Measurements from ENCODE around the gene YIPF2.
"Not testable (repeated sequence)": the region's sequence is repeated elsewhere in the genome, so short reads cannot be mapped to it uniquely, and the experiment has no call there.

Gene YIPF2

DNA sequence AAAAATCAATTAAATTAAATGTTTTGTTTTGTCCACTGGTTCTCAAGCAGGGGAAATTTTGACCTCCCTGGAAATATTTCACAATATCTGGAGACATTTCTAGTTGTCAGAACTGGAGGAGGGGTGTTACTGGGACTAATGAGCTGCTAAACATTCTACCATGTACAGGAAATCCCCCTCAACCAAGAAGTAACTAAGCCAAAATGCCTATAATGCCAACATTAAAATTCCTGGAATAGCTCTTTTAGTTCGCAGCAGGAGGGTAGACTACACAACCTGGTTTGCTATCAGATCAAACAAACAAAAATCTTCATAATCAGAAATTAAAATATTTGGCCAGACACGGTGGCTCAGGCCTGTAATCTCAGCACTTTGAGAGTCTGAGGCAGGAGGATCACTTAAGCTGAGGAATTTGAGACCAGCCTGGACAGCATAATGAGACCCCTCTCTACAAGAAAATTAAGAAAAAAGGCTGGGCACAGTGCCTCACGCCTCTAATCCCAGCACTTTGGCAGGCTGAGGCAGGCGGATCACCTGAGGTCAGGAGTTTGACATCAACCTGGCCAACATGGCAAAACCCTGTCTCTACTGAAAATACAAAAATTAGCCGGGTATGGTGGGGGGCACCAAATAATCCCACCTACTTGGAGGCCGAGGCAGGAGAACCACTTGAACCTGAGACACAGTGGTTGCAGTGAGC is 18.7 kb upstream of the YIPF2 start:
- TF ChIP-seq, protein P1, sequence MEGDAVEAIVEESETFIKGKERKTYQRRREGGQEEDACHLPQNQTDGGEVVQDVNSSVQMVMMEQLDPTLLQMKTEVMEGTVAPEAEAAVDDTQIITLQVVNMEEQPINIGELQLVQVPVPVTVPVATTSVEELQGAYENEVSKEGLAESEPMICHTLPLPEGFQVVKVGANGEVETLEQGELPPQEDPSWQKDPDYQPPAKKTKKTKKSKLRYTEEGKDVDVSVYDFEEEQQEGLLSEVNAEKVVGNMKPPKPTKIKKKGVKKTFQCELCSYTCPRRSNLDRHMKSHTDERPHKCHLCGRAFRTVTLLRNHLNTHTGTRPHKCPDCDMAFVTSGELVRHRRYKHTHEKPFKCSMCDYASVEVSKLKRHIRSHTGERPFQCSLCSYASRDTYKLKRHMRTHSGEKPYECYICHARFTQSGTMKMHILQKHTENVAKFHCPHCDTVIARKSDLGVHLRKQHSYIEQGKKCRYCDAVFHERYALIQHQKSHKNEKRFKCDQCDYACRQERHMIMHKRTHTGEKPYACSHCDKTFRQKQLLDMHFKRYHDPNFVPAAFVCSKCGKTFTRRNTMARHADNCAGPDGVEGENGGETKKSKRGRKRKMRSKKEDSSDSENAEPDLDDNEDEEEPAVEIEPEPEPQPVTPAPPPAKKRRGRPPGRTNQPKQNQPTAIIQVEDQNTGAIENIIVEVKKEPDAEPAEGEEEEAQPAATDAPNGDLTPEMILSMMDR (IDR thresholded peaks at IDR 0.05; ENCODE audit: borderline replicate concordance, extremely low read depth, low read length, poor library complexity, severe bottlenecking), result no peak
- TF ChIP-seq EZH2 (IDR thresholded peaks at IDR 0.05; ENCODE audit: borderline replicate concordance, low read depth, low read length, severe bottlenecking), result no peak
- Histone ChIP-seq H3K36me3 (ENCODE audit: insufficient read depth, low read length) (no peaks in the 10 kb centered on the region), H3K9ac (ENCODE audit: low read depth, low read length) (no peak overlapping the region), H3K27ac (ENCODE audit: low read length) (no peak overlapping the region), H3K9me3 (ENCODE audit: insufficient read depth, low read length, severe bottlenecking) (no peaks in the 10 kb centered on the region), H3K27me3 (ENCODE audit: insufficient read depth, low read length, poor library complexity) (no peaks in the 10 kb centered on the region), H3K4me2 (ENCODE audit: insufficient read depth, low read length) (no peak overlapping the region), H3K79me2 (ENCODE audit: insufficient read depth, low read length) (no peaks in the 10 kb centered on the region), H2AFZ (ENCODE audit: low read depth, low read length) (no peak overlapping the region), H3K4me3 (ENCODE audit: low read depth in 1 of 2, low read length in 2 of 2) (no peak overlapping the region), H3K4me1 (ENCODE audit: insufficient read depth, low read length) (no peaks in the 10 kb centered on the region), H4K20me1 (ENCODE audit: insufficient read depth, low read length) (no peaks in the 10 kb centered on the region)
- DNase-seq (no peak), ATAC-seq (ENCODE audit: insufficient read depth, low read depth) (no peak)

- Histone ChIP-seq H3K4me2 (ENCODE audit: insufficient read depth, low read length) (no peak overlapping the region), H2AFZ (ENCODE audit: low read depth, low read length) (no peak overlapping the region), H3K79me2 (ENCODE audit: insufficient read depth, low read length) (no peaks in the 10 kb centered on the region), H3K27me3 (ENCODE audit: insufficient read depth, low read length, poor library complexity) (no peaks in the 10 kb centered on the region), H3K4me3 (ENCODE audit: low read depth in 1 of 2, low read length in 2 of 2) (no peak overlapping the region), H3K9me3 (ENCODE audit: insufficient read depth, low read length, severe bottlenecking) (no peaks in the 10 kb centered on the region), H3K9ac (ENCODE audit: low read depth, low read length) (no peak overlapping the region), H4K20me1 (ENCODE audit: insufficient read depth, low read length) (no peaks in the 10 kb centered on the region), H3K27ac (ENCODE audit: low read length) (no peak overlapping the region), H3K36me3 (ENCODE audit: insufficient read depth, low read length) (no peaks in the 10 kb centered on the region), H3K4me1 (ENCODE audit: insufficient read depth, low read length) (no peaks in the 10 kb centered on the region)
- TF ChIP-seq, protein P1 (IDR thresholded peaks at IDR 0.05; ENCODE audit: borderline replicate concordance, extremely low read depth, low read length, poor library complexity, severe bottlenecking), result no peak
- TF ChIP-seq EZH2 (IDR thresholded peaks at IDR 0.05; ENCODE audit: borderline replicate concordance, low read depth, low read length, severe bottlenecking), result no peak
- DNase-seq (no peak), ATAC-seq (ENCODE audit: insufficient read depth, low read depth) (no peak)
Observed at GRCh38 chr19:10945264-10945663, 16.8 kb upstream of the YIPF2 start.

DNA sequence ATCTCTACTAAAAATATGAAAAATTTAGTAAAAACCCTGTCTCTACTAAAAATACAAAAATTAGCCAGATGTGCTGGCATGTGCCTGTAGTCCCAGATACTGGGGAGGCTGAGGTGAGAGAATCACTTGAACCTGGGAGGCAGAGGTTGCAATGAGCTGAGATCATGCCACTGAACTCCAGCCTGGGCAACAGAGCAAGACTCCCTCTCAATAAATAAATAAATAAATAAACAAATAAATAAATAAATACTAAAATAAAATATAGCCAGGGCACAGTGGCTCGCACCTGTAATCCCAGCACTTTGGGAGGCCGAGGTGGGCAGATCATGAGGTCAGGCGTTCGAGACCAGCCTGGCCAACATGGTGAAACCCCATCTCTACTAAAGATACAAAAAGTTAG is 15.0 kb upstream of the YIPF2 start:
- not testable (repeated sequence) for H3K9me3 ChIP-seq (ENCODE audit: insufficient read depth, low read length, severe bottlenecking); H3K36me3 ChIP-seq (ENCODE audit: insufficient read depth, low read length); H3K9ac ChIP-seq (ENCODE audit: low read depth, low read length); ATAC-seq (ENCODE audit: insufficient read depth, low read depth); H3K27me3 ChIP-seq (ENCODE audit: insufficient read depth, low read length, poor library complexity); H2AFZ ChIP-seq (ENCODE audit: low read depth, low read length); H4K20me1 ChIP-seq (ENCODE audit: insufficient read depth, low read length); H3K4me3 ChIP-seq (ENCODE audit: low read depth in 1 of 2, low read length in 2 of 2); H3K79me2 ChIP-seq (ENCODE audit: insufficient read depth, low read length); DNase-seq; H3K4me1 ChIP-seq (ENCODE audit: insufficient read depth, low read length); H3K4me2 ChIP-seq (ENCODE audit: insufficient read depth, low read length); H3K27ac ChIP-seq (ENCODE audit: low read length)

GRCh38 chr19:10941649-10942048 is 13.2 kb upstream of the YIPF2 start:
- H4K20me1 ChIP-seq (ENCODE audit: insufficient read depth, low read length); H3K9ac ChIP-seq (ENCODE audit: low read depth, low read length); H3K36me3 ChIP-seq (ENCODE audit: insufficient read depth, low read length); H3K27me3 ChIP-seq (ENCODE audit: insufficient read depth, low read length, poor library complexity); H3K79me2 ChIP-seq (ENCODE audit: insufficient read depth, low read length); H3K27ac ChIP-seq (ENCODE audit: low read length); DNase-seq; ATAC-seq (ENCODE audit: insufficient read depth, low read depth); H3K9me3 ChIP-seq (ENCODE audit: insufficient read depth, low read length, severe bottlenecking); H2AFZ ChIP-seq (ENCODE audit: low read depth, low read length); H3K4me3 ChIP-seq (ENCODE audit: low read depth in 1 of 2, low read length in 2 of 2); H3K4me2 ChIP-seq (ENCODE audit: insufficient read depth, low read length); H3K4me1 ChIP-seq (ENCODE audit: insufficient read depth, low read length): not testable (repeated sequence)
